ENCODE measurements around the gene ZC3H12A. TPM values are rescaled to one million over a fixed set of nuclear protein-coding genes. Genes with fewer than 3 reads are reported as not detected.

The ZC3H12A gene
- total and polyA plus RNA-seq, 10 of the 15 experiments (the other 5 are each of a cell fraction or from before 2014, with no cell fraction given), result 0.35 to 30.2 (median 13.8) TPM

DNA sequence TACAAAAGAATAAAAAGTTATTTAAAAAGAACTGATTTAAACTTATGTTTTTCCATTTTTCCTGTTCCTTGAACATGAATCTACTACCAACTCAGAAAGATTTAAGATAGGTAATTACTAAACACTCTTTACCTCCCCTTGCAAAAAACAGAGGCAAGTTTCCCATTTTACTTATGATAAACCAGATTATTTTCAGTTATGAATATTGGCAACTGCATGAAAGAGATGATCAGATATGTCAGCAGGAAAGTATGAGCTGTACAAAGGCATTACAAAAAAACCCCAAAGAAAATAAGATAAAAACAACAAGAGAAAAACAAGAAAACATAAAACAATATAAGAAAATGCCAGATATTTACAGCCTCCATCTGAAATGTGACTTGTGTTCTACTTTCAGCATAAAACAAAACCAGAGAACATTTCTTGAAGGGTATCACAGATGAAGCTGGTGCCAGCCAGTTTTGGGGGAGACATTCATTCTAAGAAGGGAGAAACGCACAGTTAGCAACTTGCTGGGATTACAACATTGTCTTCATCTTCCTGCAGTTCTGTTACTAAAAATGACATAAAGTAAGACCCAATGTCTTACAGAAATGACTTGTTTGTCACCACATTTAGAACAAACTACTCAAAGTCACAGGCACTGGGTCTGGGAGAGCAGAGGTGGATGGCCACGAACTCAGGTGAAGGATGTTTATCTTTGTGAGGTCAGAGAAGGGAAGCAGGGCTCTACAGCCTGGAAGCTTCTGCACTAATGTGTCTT is 19.1 kb downstream of the ZC3H12A start (continued):
- no peak for TF ChIP-seq NFYB (IDR thresholded peaks at IDR 0.05; ENCODE audit: insufficient read depth, low read depth, low read length)
- TF ChIP-seq, protein P1, sequence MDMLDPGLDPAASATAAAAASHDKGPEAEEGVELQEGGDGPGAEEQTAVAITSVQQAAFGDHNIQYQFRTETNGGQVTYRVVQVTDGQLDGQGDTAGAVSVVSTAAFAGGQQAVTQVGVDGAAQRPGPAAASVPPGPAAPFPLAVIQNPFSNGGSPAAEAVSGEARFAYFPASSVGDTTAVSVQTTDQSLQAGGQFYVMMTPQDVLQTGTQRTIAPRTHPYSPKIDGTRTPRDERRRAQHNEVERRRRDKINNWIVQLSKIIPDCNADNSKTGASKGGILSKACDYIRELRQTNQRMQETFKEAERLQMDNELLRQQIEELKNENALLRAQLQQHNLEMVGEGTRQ (IDR thresholded peaks at IDR 0.05; ENCODE audit: borderline replicate concordance, low read depth, low read length), result no peak
- no peak for TF ChIP-seq CBX3 (IDR thresholded peaks at IDR 0.05; ENCODE audit: borderline replicate concordance, low read depth)
- no peak for TF ChIP-seq IKZF2 (IDR thresholded peaks at IDR 0.05)
- no peak for TF ChIP-seq YBX1 (IDR thresholded peaks at IDR 0.05)
- no peak for TF ChIP-seq STAT3 (IDR thresholded peaks at IDR 0.05; ENCODE audit: low read depth, low read length)
- no peak for TF ChIP-seq HDAC2 (IDR thresholded peaks at IDR 0.05)
- no peak for TF ChIP-seq MTA3 (IDR thresholded peaks at IDR 0.05; ENCODE audit: borderline replicate concordance, low read length)
- no peak for TF ChIP-seq ESRRA (IDR thresholded peaks at IDR 0.05; ENCODE audit: low read length)
- no peak for TF ChIP-seq TAF1 (IDR thresholded peaks at IDR 0.05; ENCODE audit: borderline replicate concordance, low read depth, low read length)
- TF ChIP-seq MXI1 (IDR thresholded peaks at IDR 0.05; ENCODE audit: low read depth, low read length), result no peak

DNA sequence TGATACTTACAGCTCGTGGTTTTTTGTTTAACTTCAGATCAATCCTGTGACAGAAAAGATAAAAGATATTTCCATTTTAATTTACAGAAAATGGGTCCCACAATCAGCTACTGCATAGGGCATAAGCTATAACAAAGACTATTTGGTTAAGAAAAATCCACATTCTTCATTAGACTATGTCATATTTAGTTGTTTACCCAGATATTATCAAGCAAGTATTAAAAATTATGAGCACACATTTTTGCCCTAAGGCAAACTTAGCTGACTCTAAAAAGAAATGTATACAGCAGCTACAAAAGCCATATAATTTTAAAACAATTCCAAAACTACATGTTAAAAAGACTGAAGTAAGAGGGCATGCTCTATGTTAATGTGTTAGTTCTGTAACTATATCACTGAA is 21.5 kb downstream of the ZC3H12A start:
- ATAC-seq (no peak), FAIRE-seq (no peak), DNase-seq (ENCODE audit: low read depth, low spot score) (no peak)
- no peak overlapping the region for H3K27ac ChIP-seq (ENCODE audit: control insufficient read depth, insufficient read depth)
- no peaks in the 10 kb centered on the region for H3K9me3 ChIP-seq (replicated peaks; ENCODE audit: control insufficient read depth, insufficient read depth, low read length)
- H3K4me2 ChIP-seq (ENCODE audit: control insufficient read depth, insufficient read depth), result no peak overlapping the region
- H2AFZ ChIP-seq (ENCODE audit: control insufficient read depth, low read depth, low read length), result no peak overlapping the region
- no peaks in the 10 kb centered on the region for H3K79me2 ChIP-seq (ENCODE audit: control insufficient read depth, insufficient read depth, low read length)
- in situ Hi-C loops (cut with MboI) (no loop called here), intact Hi-C loops (cut with micrococcal nuclease; ENCODE audit: unreplicated experiment) (no loop called here)
- BruUV-seq (replicated peaks), result TSS peak; percentile 21
- CTCF ChIA-PET, result interaction anchor here (1.0 to 5.6 kb wide), 4 partner anchors 9 to 41 kb away, joined by 3 to 73 read pairs (median 4); no protein-coding TSS in a partner anchor
- RAD21 ChIA-PET (ENCODE audit: unreplicated experiment), result interaction anchor here (0.7 to 1.0 kb wide), 3 partner anchors 8 to 713 kb away, joined by 3 to 4 read pairs (median 3); no protein-coding TSS in a partner anchor
- POLR2A ChIA-PET, result interaction anchor here (0.8 to 1.2 kb wide), 2 partner anchors 44 to 68 kb away, joined by 3 read pairs; no protein-coding TSS in a partner anchor
- H3K4me1 ChIP-seq (ENCODE audit: control insufficient read depth, insufficient read depth, low read length), result no peaks in the 10 kb centered on the region
- peaks cover 5 to 11% of the 10 kb centered on the region in 2 experiments; a peak in 3 of 4 replicates for H3K36me3 ChIP-seq (ENCODE audit: control insufficient read depth in 2 of 2, insufficient read depth in 2 of 2, low read length in 1 of 2)
- H3K4me3 ChIP-seq, result no peak overlapping the region
- WGBS (ENCODE audit: insufficient coverage, insufficient replicate concordance, low lambda C conversion rate, missing lambda C conversion rate), result 96% methylated on average over 1 of the region's 1 CpG
- no peaks in the 10 kb centered on the region for H3K27me3 ChIP-seq (replicated peaks in 1 of 2; ENCODE audit: control insufficient read depth in 2 of 2, insufficient read depth in 2 of 2, low read length in 1 of 2)
- SMC1A ChIA-PET (ENCODE audit: uncharacterized antibody, unreplicated experiment), result interaction anchor here (0.6 to 3.5 kb wide), 6 partner anchors 9 to 108 kb away, joined by 3 to 23 read pairs (median 3); no protein-coding TSS in a partner anchor
- H4K20me1 ChIP-seq (ENCODE audit: control insufficient read depth, insufficient read depth), result no peaks in the 10 kb centered on the region
- no peak overlapping the region for H3K9ac ChIP-seq (ENCODE audit: control insufficient read depth, insufficient read depth, low read length)
- TF ChIP-seq, protein P2, sequence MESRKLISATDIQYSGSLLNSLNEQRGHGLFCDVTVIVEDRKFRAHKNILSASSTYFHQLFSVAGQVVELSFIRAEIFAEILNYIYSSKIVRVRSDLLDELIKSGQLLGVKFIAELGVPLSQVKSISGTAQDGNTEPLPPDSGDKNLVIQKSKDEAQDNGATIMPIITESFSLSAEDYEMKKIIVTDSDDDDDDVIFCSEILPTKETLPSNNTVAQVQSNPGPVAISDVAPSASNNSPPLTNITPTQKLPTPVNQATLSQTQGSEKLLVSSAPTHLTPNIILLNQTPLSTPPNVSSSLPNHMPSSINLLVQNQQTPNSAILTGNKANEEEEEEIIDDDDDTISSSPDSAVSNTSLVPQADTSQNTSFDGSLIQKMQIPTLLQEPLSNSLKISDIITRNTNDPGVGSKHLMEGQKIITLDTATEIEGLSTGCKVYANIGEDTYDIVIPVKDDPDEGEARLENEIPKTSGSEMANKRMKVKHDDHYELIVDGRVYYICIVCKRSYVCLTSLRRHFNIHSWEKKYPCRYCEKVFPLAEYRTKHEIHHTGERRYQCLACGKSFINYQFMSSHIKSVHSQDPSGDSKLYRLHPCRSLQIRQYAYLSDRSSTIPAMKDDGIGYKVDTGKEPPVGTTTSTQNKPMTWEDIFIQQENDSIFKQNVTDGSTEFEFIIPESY (IDR thresholded peaks at IDR 0.05), result no peak
- no peak for TF ChIP-seq NRF1 (conservative IDR thresholded peaks at IDR 0.05; ENCODE audit: low read depth, low read length)
- TF ChIP-seq RAD51 (IDR thresholded peaks at IDR 0.05), result no peak
- no peak for TF ChIP-seq FOS (IDR thresholded peaks at IDR 0.05; ENCODE audit: borderline replicate concordance, extremely low read depth, insufficient read length)
- TF ChIP-seq MYC (IDR thresholded peaks at IDR 0.05; ENCODE audit: insufficient read depth, insufficient read length, insufficient replicate concordance, low read length, severe bottlenecking), result no peak
- no peak for TF ChIP-seq BMI1 (IDR thresholded peaks at IDR 0.05; ENCODE audit: borderline replicate concordance)
- no peak for TF ChIP-seq POU2F2 (IDR thresholded peaks at IDR 0.05; ENCODE audit: borderline replicate concordance, low read depth, low read length)
- no peak for TF ChIP-seq LARP7 (IDR thresholded peaks at IDR 0.05)
- TF ChIP-seq TCF3 (IDR thresholded peaks at IDR 0.05; ENCODE audit: borderline replicate concordance, insufficient read depth, low read depth, low read length), result no peak
- TF ChIP-seq POLR2AphosphoS2 (IDR thresholded peaks at IDR 0.05; ENCODE audit: low read depth, low read length), result no peak
- TF ChIP-seq CEBPB (IDR thresholded peaks at IDR 0.05; ENCODE audit: borderline replicate concordance in 1 of 2, low read depth in 2 of 2, low read length in 2 of 2), result no peak

Measured in GM12878 (cell line).